K562 (cell line): ENCODE results near the gene PAQR8. TPM values are rescaled to one million over a fixed set of nuclear protein-coding genes. Genes with fewer than 3 reads are reported as not detected.

Experiments
- CXXC5 ChIP-seq: fragments of 250-450 bp; sonication (Bioruptor Pico); IDR thresholded peaks from 2 replicates; pipeline ENCODE4 v1.8.0; 2022; ENCODE audit warnings: inconsistent platforms, mild to moderate bottlenecking, moderate library complexity
- FIP1L1 ChIP-seq: fragments of 200-400 bp; formaldehyde crosslinking; IDR thresholded peaks from 2 replicates; pipeline ENCODE4 v1.6.1; 2018; ENCODE audit warnings: mild to moderate bottlenecking, low read depth, low read length; ENCODE audit not compliant: poor library complexity, severe bottlenecking
- HBP1 ChIP-seq: fragments of 450-650 bp; formaldehyde crosslinking; IDR thresholded peaks from 2 replicates; pipeline ENCODE4 v1.4.0; 2022; ENCODE audit warnings: missing genetic modification characterization
- HLTF ChIP-seq: fragments of 450-650 bp; IDR thresholded peaks from 2 replicates; pipeline ENCODE4 v1.6.1; 2016
- HNRNPH1 ChIP-seq: fragments of 200-400 bp; formaldehyde crosslinking; optimal IDR thresholded peaks from 2 replicates; pipeline ENCODE3; 2017; ENCODE audit warnings: low read depth, mild to moderate bottlenecking, low read length, moderate library complexity
- KAT7 ChIP-seq: sonication (generic); formaldehyde crosslinking; IDR thresholded peaks from 2 replicates; pipeline ENCODE4 v1.8.0; 2022; ENCODE audit warnings: missing genetic modification reagents, mild to moderate bottlenecking, borderline replicate concordance
- MAZ ChIP-seq, 2 experiments: fragments of 450-650 bp in 1 of 2; sonication (generic) in 1 of 2; formaldehyde crosslinking; IDR thresholded peaks in 1 of 2; conservative IDR thresholded peaks in 1 of 2; 2 replicates each; pipeline versions ENCODE4 v1.4.0 to v1.5.0; 2020; ENCODE audit warnings: mild to moderate bottlenecking in 1 of 2, missing genetic modification reagents in 1 of 2
- NELFE ChIP-seq: IDR thresholded peaks from 2 replicates; pipeline ENCODE4 v1.6.1; 2011; ENCODE audit warnings: mild to moderate bottlenecking; ENCODE audit not compliant: insufficient read depth, insufficient read length
- NONO ChIP-seq, 2 experiments: fragments of 200-400 bp in 1 of 2; fragments of 450-650 bp in 1 of 2; formaldehyde crosslinking in 1 of 2; IDR thresholded peaks; 2 replicates each; pipeline ENCODE4 v1.6.1; 2017; ENCODE audit warnings: low read depth in 2 of 2, mild to moderate bottlenecking in 2 of 2, moderate library complexity in 2 of 2, low read length in 1 of 2
- RCOR1 ChIP-seq, 2 experiments: IDR thresholded peaks; 2 replicates each; pipeline ENCODE4 v1.6.1; 2012; ENCODE audit warnings: low read depth in 2 of 2, low read length in 2 of 2, borderline replicate concordance in 1 of 2, improper control_type of control experiment in 1 of 2
- RFX1 ChIP-seq: fragments of 450-650 bp; IDR thresholded peaks from 2 replicates; pipeline ENCODE4 v1.6.1; 2016; ENCODE audit warnings: mild to moderate bottlenecking, moderate library complexity
- SRF ChIP-seq, 2 experiments: fragments of 250-450, 450-650 bp in 1 of 2; sonication (Bioruptor Pico) in 1 of 2; sonication (generic) in 1 of 2; formaldehyde crosslinking; IDR thresholded peaks; 2 replicates each; pipeline versions ENCODE4 v1.5.0 to v1.5.1; 2020 to 2022; ENCODE audit warnings: mild to moderate bottlenecking in 1 of 2, missing genetic modification reagents in 1 of 2
- TFAP4 ChIP-seq: sonication (generic); formaldehyde crosslinking; IDR thresholded peaks from 2 replicates; pipeline ENCODE4 v1.8.0; 2022; ENCODE audit warnings: missing genetic modification reagents, mild to moderate bottlenecking, moderate library complexity, borderline replicate concordance
- ZNF134 ChIP-seq: fragments of 250-450 bp; sonication (Bioruptor Pico); conservative IDR thresholded peaks from 2 replicates; pipeline ENCODE4 v1.4.0; 2020
- ZNF318 ChIP-seq, 2 experiments: fragments of 450-650 bp; IDR thresholded peaks; 2 replicates each; pipeline ENCODE4 v1.6.1; 2016; ENCODE audit warnings: mild to moderate bottlenecking in 2 of 2, borderline replicate concordance in 1 of 2, low read depth in 1 of 2, moderate library complexity in 1 of 2
- ZNF445 ChIP-seq: fragments of 250-450 bp; sonication (Bioruptor Pico); IDR thresholded peaks from 2 replicates; pipeline ENCODE4 v1.4.0; 2020; ENCODE audit warnings: low read depth, mild to moderate bottlenecking, moderate library complexity
- polyA plus RNA-seq, 8 experiments: library from polyadenylated mRNA; depleted of rRNA in 4 of 8; stranded (reverse) in 5 of 8; unstranded in 3 of 8; fragments of >200 nt; fragmentation: Nextera tagmentation in 2 of 8; fragmentation: Illumina TruSeq in 1 of 8; extraction: Ambion mirVana in 2 of 8; extraction: Trizol in 1 of 8; gene quantifications; 2 replicates each; pipeline versions ENCODE4 v1.2.1 to v1.2.3, GENCODE V29; 2011 to 2014; ENCODE audit warnings: inconsistent platforms in 1 of 8, missing spikeins in 1 of 8
- total RNA-seq, 7 experiments: library from RNA; depleted of rRNA in 6 of 7; stranded (reverse); fragments of >200 nt in 6 of 7; fragmentation: Illumina TruSeq in 2 of 7; extraction: Trizol in 2 of 7; gene quantifications; 2 replicates each; pipeline versions ENCODE4 v1.2.1 to v1.2.3, GENCODE V29; 2011 to 2021; ENCODE audit warnings: low replicate concordance in 1 of 7

PAQR8 gene
- total and polyA plus RNA-seq, 9 of the 15 experiments (the other 6 are each of a cell fraction or from before 2014, with no cell fraction given) = 1.4 to 10.2 (median 3.5) TPM

- TF ChIP-seq ZNF134 (CRISPR knock-in tag) (no peak), ZNF318 (IDR thresholded peaks at IDR 0.05; ENCODE audit: borderline replicate concordance in 1 of 2, low read depth in 1 of 2) (no peak), HNRNPH1 (no peak), RFX1 (peak; percentile 28; the same call in 1 of the 2 replicates), CXXC5 (CRISPR knock-in tag) (no peak), ZNF445 (CRISPR knock-in tag) (no peak), SRF (CRISPR knock-in tag; IDR thresholded peaks at IDR 0.05) (no peak), HLTF (no peak), KAT7 (no peak), TFAP4 (CRISPR knock-in tag) (no peak), MAZ (CRISPR knock-in tag; conservative IDR thresholded peaks at IDR 0.05 in 1 of 2, IDR thresholded peaks at IDR 0.05 in 1 of 2) (no peak), FIP1L1 (no peak), RCOR1 (IDR thresholded peaks at IDR 0.05; ENCODE audit: borderline replicate concordance in 1 of 2, low read depth in 2 of 2, low read length in 2 of 2) (peak in 1 of 2 experiments; percentile 38; a peak in 1 of 4 replicates), HBP1 (CRISPR knock-in tag) (no peak), NONO (IDR thresholded peaks at IDR 0.05; ENCODE audit: low read depth in 2 of 2, low read length in 1 of 2) (no peak), NELFE (no peak)
These were observed 37.8 kb downstream of the PAQR8 start (continued) for GRCh38 chr6:52399511-52400312.
